A549 treated with Mapracorat at 1 μM for 4 hours (cell line): ENCODE measurements around the gene CYBC1. TPM values are rescaled to one million over a fixed set of nuclear protein-coding genes. Genes with fewer than 3 reads are reported as not detected.

Experiments
- total RNA-seq: library from RNA; stranded (reverse); fragments of 200-300 nt; extraction: Qiagen RNA extraction; gene quantifications from 5 replicates; pipeline ENCODE4 v1.2.3, GENCODE V29; 2022

CYBC1 gene
- 48.8 to 62.6 TPM (median 58.5 TPM) in 5 replicates for total RNA-seq

GRCh38 chr17:82450357-82451106 lies at the start of gene CYBC1:
CYBC1 (minus strand) TSS chr17:82450752; CDS start chr17:82449254, 1,498 bp downstream.

GRCh38 chr17:82458179-82458884 lies 7.8 kb upstream of the CYBC1 start, which contains the start of gene NARF:
NARF (plus strand) TSS chr17:82458741; CDS start chr17:82458804, 63 bp downstream.

GRCh38 chr17:82418001-82418986 lies 32.3 kb downstream of the CYBC1 start, which contains the start of the genes HEXD and OGFOD3:
HEXD (plus strand) TSS chr17:82418347; CDS start chr17:82419800, 1,453 bp downstream.
OGFOD3 (minus strand) TSS chr17:82418586; CDS start chr17:82418485, 101 bp downstream.

Other genes starting within 250 kb of the CYBC1 start
- 22.1 to 34.3 TPM (median 30.0 TPM) in 5 replicates for gene CCDC57, start 237.9 kb downstream of the CYBC1 start, total RNA-seq
- gene SLC16A3, start 221.7 kb downstream of the CYBC1 start, total RNA-seq: 114 to 157 TPM (median 151 TPM) in 5 replicates
- gene CSNK1D, start 177.1 kb downstream of the CYBC1 start, total RNA-seq: 191 to 231 TPM (median 228 TPM) in 5 replicates
- 0.07 to 0.12 TPM in 2 of 5 replicates, not detected in the others for gene CD7, start 133.1 kb downstream of the CYBC1 start, total RNA-seq
- gene SECTM1, start 117.0 kb downstream of the CYBC1 start, total RNA-seq: 1.3 to 2.5 TPM (median 2.0 TPM) in 5 replicates
- gene TEX19, start 91.5 kb downstream of the CYBC1 start, total RNA-seq: 0.26 to 0.51 TPM (median 0.39 TPM) in 5 replicates
- gene UTS2R, start 79.0 kb downstream of the CYBC1 start, total RNA-seq: not detected in 5 replicates
- 9.5 to 14.5 TPM (median 13.3 TPM) in 5 replicates for gene HEXD, start 32.4 kb downstream of the CYBC1 start, total RNA-seq
- 17.0 to 26.6 TPM (median 23.8 TPM) in 5 replicates for gene OGFOD3, start 32.2 kb downstream of the CYBC1 start, total RNA-seq
- gene NARF, start 8.0 kb upstream of the CYBC1 start, total RNA-seq: 46.9 to 60.5 TPM (median 55.4 TPM) in 5 replicates
- gene FOXK2, start 69.0 kb upstream of the CYBC1 start, total RNA-seq: 47.1 to 59.7 TPM (median 55.2 TPM) in 5 replicates
- gene WDR45B, start 197.7 kb upstream of the CYBC1 start, total RNA-seq: 89.8 to 96.1 TPM (median 90.7 TPM) in 5 replicates
- gene RAB40B, start 247.9 kb upstream of the CYBC1 start, total RNA-seq: 12.3 to 20.6 TPM (median 17.3 TPM) in 5 replicates